Measurements from ENCODE around the gene PRKCH. TPM values are rescaled to one million over a fixed set of nuclear protein-coding genes. Genes with fewer than 3 reads are reported as not detected.

Gene PRKCH
- total and polyA plus RNA-seq, 2 donors (not counting 3 experiments of a cell fraction or from before 2014, with no cell fraction given) = 97.7 to 103 TPM

DNA sequence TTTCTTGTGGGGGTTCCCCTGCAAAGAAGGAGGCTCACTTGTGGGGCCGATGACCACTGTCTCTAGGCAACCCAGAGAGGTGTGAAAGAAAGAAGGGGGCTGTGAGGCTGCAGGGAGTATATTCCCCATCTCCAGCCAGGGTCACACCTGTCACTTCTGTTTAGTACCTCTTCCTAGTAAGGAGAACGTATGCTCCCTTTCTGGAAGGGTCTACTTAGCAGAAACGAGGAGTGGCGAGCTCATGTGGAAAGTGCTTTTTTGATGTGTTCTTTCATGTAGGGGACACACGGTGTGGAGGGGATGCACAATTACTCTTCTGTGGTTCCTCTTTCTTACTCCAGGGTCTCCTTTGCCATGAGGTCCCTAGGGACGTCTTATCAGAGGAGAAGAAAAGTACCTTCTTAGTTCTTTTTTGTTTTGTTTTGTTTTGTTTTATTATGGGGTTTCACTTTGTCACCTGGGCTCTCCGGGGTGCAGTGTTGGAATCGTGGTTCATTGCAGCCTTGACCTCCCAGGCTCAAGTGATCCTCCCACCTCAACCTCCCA, 58.3 kb downstream of the PRKCH start:
- no peaks in the 10 kb centered on the region for H3K9me1 ChIP-seq (replicated peaks; ENCODE audit: control insufficient read depth, extremely low read depth, insufficient read depth, low read length)
- BruUV-seq (replicated peaks) = no TSS peak
- CTCF ChIA-PET = no interaction called here
- peaks cover 85% of the 10 kb centered on the region for H3K79me2 ChIP-seq (ENCODE audit: control insufficient read depth, insufficient read depth, low read length)
- no peak overlapping the region for H3K4me3 ChIP-seq (replicated peaks in 1 of 3; ENCODE audit: insufficient read depth in 1 of 3, low read depth in 1 of 3, low read length in 3 of 3)
- FAIRE-seq = no peak
- H3K9me3 ChIP-seq (replicated peaks; ENCODE audit: control insufficient read depth, insufficient read depth, low read length) = no peaks in the 10 kb centered on the region
- no peaks in the 10 kb centered on the region for H3K4me1 ChIP-seq (ENCODE audit: control insufficient read depth, extremely low read depth, insufficient read depth, low read length)
- POLR2A ChIA-PET = no interaction called here
- intact Hi-C loops (cut with micrococcal nuclease) (no loop called here), dilution Hi-C loops (cut with MboI; ENCODE audit: extremely low pct_ligation_motif_present, low sequenced_read_pairs) (no loop called here)
- H3K4me2 ChIP-seq (ENCODE audit: insufficient read depth, low read length) = no peak overlapping the region
- TF ChIP-seq, protein P1, sequence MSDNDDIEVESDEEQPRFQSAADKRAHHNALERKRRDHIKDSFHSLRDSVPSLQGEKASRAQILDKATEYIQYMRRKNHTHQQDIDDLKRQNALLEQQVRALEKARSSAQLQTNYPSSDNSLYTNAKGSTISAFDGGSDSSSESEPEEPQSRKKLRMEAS (IDR thresholded peaks at IDR 0.05; ENCODE audit: insufficient read depth, insufficient read length) = no peak
- TF ChIP-seq POLR2AphosphoS5 (IDR thresholded peaks at IDR 0.05; ENCODE audit: insufficient read depth, low read depth, low read length) = no peak
- H4K20me1 ChIP-seq (replicated peaks; ENCODE audit: control insufficient read depth, extremely low read depth, insufficient read depth, low read length) = peaks cover 2% of the 10 kb centered on the region
- H3K27ac ChIP-seq (ENCODE audit: insufficient read depth, low read depth, low read length) = no peak overlapping the region
- no peak for DNase-seq (ENCODE audit: low read depth, low spot score)
- H2AFZ ChIP-seq (ENCODE audit: low read depth, low read length) = no peak overlapping the region
- no peaks in the 10 kb centered on the region for H3K27me3 ChIP-seq (ENCODE audit: control insufficient read depth in 2 of 2, insufficient read depth in 2 of 2, low read length in 2 of 2)
- H3K36me3 ChIP-seq (ENCODE audit: control insufficient read depth in 2 of 2, extremely low read depth in 1 of 2, insufficient read depth in 2 of 2, low read length in 2 of 2) = no peaks in the 10 kb centered on the region
- no peak overlapping the region for H3K9ac ChIP-seq (replicated peaks; ENCODE audit: extremely low read depth, insufficient read depth, low read length)

DNA sequence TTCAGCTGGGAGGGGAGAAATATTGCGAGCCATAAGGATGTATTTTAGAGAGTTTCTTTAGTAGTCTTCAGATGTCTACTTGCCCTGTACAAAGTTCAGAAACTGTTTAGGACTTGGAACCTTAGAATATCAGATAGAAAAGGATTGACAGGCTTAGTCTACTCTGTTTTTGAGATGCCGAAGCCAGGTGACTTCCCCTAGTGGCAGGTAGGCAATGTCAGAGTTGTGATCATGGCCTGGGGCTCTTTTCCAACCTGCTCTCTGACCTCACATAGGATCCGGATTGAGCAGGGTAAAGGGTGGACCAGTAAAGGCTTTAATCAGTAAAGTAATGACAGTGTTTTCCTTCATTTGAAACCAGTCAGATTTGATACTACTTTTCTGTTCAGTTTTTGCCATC, 59.6 kb downstream of the PRKCH start:
- H3K79me2 ChIP-seq (ENCODE audit: control insufficient read depth, insufficient read depth, low read length) = peaks cover 86% of the 10 kb centered on the region
- H3K36me3 ChIP-seq (ENCODE audit: control insufficient read depth in 2 of 2, extremely low read depth in 1 of 2, insufficient read depth in 2 of 2, low read length in 2 of 2) = no peaks in the 10 kb centered on the region
- DNase-seq (ENCODE audit: low read depth, low spot score) = no peak
- no peak overlapping the region for H3K9ac ChIP-seq (replicated peaks; ENCODE audit: extremely low read depth, insufficient read depth, low read length)
- intact Hi-C loops (cut with micrococcal nuclease) (no loop called here), dilution Hi-C loops (cut with MboI; ENCODE audit: extremely low pct_ligation_motif_present, low sequenced_read_pairs) (no loop called here)
- no peaks in the 10 kb centered on the region for H3K9me3 ChIP-seq (replicated peaks; ENCODE audit: control insufficient read depth, insufficient read depth, low read length)
- peaks cover 2% of the 10 kb centered on the region for H4K20me1 ChIP-seq (replicated peaks; ENCODE audit: control insufficient read depth, extremely low read depth, insufficient read depth, low read length)
- no peaks in the 10 kb centered on the region for H3K9me1 ChIP-seq (replicated peaks; ENCODE audit: control insufficient read depth, extremely low read depth, insufficient read depth, low read length)
- no peak for TF ChIP-seq POLR2AphosphoS5 (IDR thresholded peaks at IDR 0.05; ENCODE audit: insufficient read depth, low read depth, low read length)
- no peak for TF ChIP-seq JUN (IDR thresholded peaks at IDR 0.05; ENCODE audit: borderline replicate concordance, insufficient read depth, insufficient read length, low read depth)
- TF ChIP-seq FOS (IDR thresholded peaks at IDR 0.05; ENCODE audit: borderline replicate concordance, insufficient read depth, low read length) = no peak
- TF ChIP-seq, protein P2, sequence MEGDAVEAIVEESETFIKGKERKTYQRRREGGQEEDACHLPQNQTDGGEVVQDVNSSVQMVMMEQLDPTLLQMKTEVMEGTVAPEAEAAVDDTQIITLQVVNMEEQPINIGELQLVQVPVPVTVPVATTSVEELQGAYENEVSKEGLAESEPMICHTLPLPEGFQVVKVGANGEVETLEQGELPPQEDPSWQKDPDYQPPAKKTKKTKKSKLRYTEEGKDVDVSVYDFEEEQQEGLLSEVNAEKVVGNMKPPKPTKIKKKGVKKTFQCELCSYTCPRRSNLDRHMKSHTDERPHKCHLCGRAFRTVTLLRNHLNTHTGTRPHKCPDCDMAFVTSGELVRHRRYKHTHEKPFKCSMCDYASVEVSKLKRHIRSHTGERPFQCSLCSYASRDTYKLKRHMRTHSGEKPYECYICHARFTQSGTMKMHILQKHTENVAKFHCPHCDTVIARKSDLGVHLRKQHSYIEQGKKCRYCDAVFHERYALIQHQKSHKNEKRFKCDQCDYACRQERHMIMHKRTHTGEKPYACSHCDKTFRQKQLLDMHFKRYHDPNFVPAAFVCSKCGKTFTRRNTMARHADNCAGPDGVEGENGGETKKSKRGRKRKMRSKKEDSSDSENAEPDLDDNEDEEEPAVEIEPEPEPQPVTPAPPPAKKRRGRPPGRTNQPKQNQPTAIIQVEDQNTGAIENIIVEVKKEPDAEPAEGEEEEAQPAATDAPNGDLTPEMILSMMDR (IDR thresholded peaks at IDR 0.05; ENCODE audit: extremely low read depth in 1 of 2, insufficient read depth in 1 of 2, low read depth in 1 of 2, low read length in 2 of 2) = no peak
- no peak for TF ChIP-seq GATA2 (IDR thresholded peaks at IDR 0.05; ENCODE audit: insufficient read depth, insufficient read length, low read depth, low read length)
- no peak for TF ChIP-seq POLR2A (IDR thresholded peaks at IDR 0.05; ENCODE audit: low read depth, low read length)
- TF ChIP-seq, protein P1 (IDR thresholded peaks at IDR 0.05; ENCODE audit: insufficient read depth, insufficient read length) = no peak
- no peak for TF ChIP-seq EZH2 (IDR thresholded peaks at IDR 0.05; ENCODE audit: borderline replicate concordance, low read depth, low read length, severe bottlenecking)
- no peak for TF ChIP-seq MYC (IDR thresholded peaks at IDR 0.05; ENCODE audit: low read depth, low read length)
- BruUV-seq (replicated peaks) = no TSS peak
- no peak for FAIRE-seq
- H3K27me3 ChIP-seq (ENCODE audit: control insufficient read depth in 2 of 2, insufficient read depth in 2 of 2, low read length in 2 of 2) = no peaks in the 10 kb centered on the region
- H3K4me3 ChIP-seq (replicated peaks in 1 of 3; ENCODE audit: insufficient read depth in 1 of 3, low read depth in 1 of 3, low read length in 3 of 3) = no peak overlapping the region
- H3K4me1 ChIP-seq (ENCODE audit: control insufficient read depth, extremely low read depth, insufficient read depth, low read length) = no peaks in the 10 kb centered on the region
- H3K4me2 ChIP-seq (ENCODE audit: insufficient read depth, low read length) = no peak overlapping the region
- no peak overlapping the region for H3K27ac ChIP-seq (ENCODE audit: insufficient read depth, low read depth, low read length)
- no peak overlapping the region for H2AFZ ChIP-seq (ENCODE audit: low read depth, low read length)
- ChIA-PET CTCF (no interaction called here), POLR2A (no interaction called here)
